GM12892 (cell line): ENCODE measurements around the gene CAMK1D.

ENCODE experiments used
- POLR2A ChIP-seq: IDR thresholded peaks from 2 replicates; pipeline ENCODE4 v1.6.1; 2011; ENCODE audit warnings: low read depth, low read length, control low read depth
- POLR2AphosphoS5 ChIP-seq: IDR thresholded peaks from 2 replicates; pipeline ENCODE4 v1.6.1; 2011; ENCODE audit warnings: low read depth, low read length, control low read depth
- TAF1 ChIP-seq: IDR thresholded peaks from 2 replicates; pipeline ENCODE4 v1.6.1; 2011; ENCODE audit warnings: low read depth, mild to moderate bottlenecking, control low read depth, low read length, borderline replicate concordance

DNA sequence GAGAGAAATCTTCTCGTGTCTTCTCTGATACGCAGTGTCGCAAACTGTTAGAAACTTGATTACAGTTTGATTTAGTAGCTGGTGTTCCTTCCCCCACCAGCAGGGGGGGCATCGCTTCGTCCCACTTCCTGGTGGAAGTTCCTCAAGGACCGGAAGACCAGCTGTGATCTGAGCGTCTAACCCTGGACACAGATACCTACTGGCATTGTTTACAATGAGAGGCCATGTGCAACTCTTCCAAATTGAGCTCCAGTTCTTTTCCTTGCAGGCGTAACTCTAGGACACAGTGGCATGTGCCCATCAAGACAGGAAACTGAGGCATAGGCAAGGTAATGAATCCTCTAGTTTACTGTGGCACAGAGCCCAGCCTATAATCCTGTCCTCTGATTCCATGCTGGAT, 433.2 kb downstream of the CAMK1D start:
- no peak for TF ChIP-seq POLR2AphosphoS5
- no peak for TF ChIP-seq POLR2A
- no peak for TF ChIP-seq TAF1
